ENCODE results near the gene ANKRD13D.

The ANKRD13D gene

DNA sequence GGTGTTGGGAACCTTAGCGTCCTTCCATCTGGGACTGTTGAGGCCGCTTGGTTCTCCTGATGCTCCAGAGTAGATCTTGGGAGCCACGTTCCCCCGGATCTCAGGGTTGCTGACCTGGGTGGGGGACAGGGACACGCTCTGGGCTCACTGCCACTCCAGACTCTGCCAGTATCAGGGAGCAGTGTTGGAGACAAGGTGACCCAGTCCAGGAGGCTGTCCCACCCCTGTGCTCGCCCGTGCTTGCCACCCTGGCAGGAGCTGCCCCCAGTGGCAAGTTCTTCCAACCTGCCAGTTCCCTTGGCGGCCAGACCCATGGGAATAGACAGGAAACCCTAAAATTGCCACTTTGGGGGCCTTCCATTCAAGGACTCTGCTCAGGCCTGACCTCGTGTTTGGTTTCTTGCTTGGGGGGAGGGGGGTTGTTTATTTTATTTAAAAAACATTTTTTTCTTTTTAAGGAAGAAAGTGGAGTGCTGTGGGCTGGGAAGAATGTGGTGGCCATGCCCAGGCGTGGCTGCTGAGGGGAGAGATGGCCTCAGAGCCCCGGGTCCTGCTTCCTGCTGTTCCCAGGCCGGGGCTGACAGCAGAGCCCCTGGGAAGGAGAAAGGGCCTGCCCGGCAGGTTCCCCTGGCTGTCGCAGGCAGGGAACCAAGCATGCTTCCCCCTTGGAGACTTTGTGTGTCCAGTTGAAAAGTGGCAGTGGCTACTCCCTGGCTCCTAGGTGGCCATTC, 15.7 kb upstream of the ANKRD13D start:
- no peak for DNase-seq (ENCODE audit: low spot score)

DNA sequence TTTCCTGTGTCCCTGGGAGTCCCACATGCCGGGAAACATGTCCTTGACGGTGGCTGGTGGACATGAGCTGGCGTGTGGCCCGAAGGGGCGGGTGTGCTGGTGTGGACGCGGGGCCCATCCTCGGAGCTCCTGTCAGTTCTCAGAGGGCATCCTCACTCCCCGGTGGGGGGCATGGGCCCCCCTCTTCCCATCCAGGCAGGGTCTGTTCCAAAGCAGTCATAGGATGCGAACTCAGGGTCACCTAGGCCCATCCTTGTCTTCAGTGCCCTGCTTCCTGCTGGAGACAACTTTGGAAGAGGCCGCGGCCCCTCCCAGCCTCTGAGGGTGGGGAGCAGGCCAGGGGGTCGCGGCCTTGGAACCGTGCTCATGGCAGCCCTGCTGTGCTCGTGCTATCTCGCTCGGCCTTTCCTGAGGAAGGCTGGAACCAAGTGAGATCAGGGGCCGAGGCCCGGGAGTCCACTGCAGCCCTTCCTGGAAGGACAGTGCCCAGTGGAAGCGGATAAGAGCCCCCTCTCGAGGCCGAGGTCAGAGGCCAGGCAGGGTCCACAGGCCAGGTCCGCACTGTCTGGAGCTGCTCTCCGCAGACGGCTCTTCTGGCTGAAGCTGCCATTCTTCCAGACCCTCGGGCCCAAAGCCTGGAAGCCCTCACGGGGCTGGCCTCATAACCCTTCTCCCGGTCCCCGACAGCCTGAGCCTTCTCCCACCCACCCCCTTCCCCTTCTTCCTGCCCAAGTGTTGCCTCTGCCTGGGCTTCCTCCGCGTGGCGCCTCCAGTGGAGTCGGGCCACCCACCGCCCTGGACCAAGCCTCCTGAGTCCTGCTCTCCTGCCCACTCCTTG, 14.1 kb upstream of the ANKRD13D start:
- no peak for DNase-seq (ENCODE audit: low spot score)

DNA sequence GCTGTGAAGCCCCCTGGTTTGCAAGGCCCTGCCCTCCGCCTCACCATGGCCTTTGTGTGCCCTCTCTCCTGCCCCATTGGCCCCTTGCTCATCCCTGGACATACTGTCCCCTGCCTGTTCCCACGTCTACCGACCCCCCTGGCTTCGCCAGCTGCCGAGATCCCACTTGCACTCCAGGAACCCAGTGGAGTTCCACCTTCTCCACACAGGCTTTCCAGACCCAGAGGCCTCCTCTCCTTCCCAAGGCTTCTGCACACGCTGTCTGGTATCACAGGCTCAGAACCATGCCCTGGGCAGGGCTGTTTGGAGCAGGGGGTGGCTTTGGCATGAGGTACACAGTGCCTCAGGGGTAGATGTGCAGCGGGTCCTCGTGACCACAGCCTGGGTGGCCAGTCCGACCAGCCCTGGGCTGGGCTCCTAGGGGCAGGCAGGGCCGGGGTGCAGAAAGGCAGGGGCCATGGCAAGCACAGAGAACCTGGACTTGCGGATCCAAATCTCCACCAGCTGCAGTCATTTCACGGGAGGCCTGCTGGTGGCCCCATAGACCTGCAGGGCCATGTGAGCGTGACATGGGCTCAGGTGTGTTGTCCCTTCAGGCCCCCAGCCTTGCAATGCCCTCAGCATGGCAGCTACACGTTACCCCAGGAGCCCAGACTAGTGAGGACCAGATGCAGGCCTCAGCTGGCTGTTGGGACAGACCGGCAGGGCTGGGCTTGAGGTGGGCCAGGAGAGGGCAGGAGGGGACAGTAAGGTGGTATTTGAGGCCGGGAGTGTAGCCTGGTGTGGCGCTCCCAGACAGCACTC, 13.3 kb upstream of the ANKRD13D start:
- DNase-seq (ENCODE audit: low spot score) = no peak

DNA sequence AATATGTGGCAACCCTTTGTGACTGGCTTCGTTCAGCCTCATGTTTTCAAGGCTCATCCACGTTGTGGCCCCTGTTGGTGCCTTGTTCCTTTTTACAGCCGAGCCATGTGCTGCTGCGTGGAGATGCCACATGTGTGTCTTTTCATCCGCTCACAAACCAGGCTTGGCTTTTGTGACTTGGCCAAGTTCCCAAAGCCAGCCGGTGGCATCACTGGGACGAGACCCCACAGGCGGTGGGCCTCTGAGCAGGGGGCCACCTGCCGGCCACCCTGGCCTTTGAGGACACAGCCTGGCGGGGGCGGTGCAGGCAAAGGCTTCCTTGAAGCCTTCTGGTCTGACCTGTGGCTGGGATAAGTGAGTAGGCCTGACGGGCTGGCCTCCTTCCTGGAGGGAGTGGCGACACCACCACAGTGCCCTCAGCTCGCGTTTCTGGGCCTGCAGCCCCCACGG, 12.3 kb upstream of the ANKRD13D start:
- DNase-seq (ENCODE audit: low spot score) = no peak

DNA sequence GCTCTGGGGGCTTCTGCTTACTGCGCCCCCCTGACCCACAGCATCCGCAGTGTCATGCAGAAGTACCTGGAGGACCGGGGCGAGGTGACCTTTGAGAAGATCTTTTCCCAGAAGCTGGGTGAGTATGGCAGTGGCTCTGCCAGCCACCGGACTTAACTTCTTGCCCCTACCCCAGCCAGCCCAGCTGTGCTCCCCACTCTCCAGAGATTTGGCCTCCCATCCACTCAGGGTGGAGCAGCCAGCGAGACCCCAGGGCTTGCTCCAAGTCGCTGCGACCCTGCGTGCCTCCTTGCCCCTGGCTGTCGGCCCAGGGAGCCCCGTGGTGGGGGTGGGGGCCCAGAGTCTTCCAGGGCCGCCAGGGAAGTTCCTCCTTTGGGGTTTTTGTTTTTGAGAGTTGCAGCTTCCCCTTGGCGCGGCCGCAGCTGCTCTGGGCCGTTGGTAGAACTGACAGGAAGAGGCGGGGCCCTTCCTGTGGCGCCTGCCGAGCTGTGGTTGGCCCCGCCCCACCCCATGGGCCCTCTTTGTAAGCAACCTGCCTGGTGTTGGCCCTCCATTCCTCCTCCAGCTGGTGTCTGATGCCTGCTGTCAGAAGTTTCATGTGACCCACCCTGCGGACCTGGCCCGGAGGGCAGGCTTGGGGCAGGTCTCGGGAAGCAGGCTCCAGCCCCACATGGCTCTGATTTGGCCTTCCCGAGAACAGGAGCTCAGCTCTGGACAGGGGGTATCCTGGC, 11.7 kb upstream of the ANKRD13D start:
- DNase-seq (ENCODE audit: low spot score) = no peak

DNA sequence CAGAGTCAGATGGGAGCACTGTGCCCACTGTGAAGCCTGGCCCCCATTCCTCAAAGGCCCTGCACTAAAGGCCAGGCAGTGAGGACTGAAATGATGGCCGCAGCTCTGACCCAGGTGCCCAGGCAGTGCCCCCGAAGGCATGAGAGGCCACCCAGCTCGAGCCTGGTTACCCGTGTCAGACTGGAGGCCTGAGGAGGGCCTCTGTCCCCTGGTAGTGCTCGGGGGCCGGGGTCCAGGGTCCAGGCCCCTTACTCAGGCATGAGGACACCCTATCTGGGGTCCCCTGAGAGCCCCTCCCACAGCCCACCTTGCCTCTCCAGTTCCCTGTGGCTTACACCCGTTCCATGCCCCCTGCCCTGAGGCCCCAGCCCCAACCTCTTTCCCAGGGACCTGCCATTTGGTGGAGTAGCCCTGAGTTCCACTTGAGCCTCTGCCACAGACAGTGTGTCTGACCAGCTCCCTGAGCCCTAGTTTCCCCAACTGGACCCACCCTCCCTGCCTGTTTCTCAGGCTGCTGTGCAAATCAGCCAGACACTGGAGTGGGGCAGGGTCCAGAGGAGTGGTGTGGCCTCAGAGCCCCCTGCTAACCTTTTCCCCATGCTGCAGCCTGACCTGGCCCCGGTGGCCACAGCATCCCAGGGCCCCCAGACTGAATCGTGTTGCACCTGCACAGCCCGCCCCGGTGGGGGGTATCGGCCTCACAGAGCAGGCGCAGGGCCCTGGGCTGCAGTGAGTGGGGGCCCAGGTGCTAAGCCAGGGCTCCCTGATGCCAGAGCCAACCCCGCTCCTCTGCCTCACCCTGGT, 10.8 kb upstream of the ANKRD13D start:
- DNase-seq (ENCODE audit: low spot score) = no peak

DNA sequence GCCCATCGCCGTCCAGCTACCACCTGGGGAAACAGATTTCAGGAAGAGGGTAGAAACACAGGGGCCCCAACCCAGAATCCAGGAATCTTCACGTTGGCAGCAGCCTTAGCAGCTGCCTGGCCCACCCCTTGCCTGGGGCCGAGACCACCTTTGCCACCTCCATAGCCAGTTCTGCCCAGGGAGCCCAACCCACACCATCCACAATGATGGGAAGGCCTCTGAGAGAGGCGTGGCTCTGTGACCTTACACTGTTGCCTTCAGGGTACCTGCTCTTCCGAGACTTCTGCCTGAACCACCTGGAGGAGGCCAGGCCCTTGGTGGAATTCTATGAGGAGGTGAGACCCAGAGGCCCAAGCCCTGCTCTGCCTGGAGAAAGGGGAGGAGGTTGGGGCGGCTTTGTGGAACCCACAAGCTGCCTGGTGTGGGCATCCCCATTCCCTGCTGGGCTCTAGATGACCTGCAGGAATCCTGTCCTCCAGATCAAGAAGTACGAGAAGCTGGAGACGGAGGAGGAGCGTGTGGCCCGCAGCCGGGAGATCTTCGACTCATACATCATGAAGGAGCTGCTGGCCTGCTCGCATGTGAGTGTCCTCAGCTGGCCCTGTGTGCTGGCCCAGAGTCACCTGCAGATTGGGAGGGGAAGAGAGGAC, 10.0 kb upstream of the ANKRD13D start:
- no peak for DNase-seq (ENCODE audit: low spot score)

DNA sequence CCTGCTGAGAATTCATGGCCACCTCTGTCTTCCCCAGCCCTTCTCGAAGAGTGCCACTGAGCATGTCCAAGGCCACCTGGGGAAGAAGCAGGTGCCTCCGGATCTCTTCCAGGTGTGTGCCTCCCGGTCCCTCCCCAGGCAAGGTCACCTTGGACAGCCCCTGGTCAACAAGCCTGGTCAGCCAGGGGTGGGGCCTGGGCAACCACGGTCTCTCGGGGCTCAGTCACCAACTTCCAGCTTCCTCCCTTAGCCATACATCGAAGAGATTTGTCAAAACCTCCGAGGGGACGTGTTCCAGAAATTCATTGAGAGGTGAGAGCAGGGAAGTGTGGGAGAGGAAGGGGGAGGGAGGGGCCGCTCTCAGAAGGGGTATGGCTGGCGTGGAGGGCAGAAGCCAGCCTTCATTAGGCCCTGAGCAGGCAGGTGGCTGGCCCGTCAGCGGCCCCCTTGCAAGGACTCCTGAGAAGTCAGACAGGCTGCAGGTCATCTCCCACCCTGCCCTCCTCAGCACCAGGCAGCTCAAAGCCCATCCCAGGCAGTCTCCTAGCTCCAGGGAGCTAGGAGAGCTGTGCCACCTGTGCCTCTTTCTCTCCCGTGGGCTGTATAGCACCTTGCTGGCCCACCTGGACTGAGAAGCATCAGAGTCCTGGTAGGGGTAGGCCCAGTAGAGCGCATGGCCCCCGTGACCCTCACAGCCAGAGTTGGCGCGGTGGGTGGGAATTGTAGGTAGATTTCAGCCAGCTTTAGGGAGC, 9.3 kb upstream of the ANKRD13D start:
- DNase-seq (ENCODE audit: low spot score) = no peak

DNA sequence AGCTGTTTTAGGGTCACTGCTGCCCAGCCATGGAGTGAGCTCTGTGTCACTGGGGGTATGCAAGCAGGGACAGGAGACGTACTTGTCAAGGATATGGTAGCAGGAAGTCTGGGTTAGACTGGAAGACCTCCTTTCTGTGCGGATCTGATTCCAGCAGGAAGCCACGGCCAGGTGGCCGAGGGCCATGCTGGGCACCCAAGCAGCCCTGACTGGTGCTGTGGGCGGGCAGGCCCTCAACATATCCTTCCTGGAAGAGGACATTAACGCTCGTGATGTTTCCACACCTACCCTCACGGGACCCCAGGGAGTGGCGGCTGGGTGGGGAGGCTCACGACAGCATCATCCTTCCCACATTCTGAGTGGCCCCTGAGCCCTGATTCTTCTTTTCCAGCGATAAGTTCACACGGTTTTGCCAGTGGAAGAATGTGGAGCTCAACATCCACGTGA, 8.7 kb upstream of the ANKRD13D start:
- DNase-seq (ENCODE audit: low spot score) = no peak

DNA sequence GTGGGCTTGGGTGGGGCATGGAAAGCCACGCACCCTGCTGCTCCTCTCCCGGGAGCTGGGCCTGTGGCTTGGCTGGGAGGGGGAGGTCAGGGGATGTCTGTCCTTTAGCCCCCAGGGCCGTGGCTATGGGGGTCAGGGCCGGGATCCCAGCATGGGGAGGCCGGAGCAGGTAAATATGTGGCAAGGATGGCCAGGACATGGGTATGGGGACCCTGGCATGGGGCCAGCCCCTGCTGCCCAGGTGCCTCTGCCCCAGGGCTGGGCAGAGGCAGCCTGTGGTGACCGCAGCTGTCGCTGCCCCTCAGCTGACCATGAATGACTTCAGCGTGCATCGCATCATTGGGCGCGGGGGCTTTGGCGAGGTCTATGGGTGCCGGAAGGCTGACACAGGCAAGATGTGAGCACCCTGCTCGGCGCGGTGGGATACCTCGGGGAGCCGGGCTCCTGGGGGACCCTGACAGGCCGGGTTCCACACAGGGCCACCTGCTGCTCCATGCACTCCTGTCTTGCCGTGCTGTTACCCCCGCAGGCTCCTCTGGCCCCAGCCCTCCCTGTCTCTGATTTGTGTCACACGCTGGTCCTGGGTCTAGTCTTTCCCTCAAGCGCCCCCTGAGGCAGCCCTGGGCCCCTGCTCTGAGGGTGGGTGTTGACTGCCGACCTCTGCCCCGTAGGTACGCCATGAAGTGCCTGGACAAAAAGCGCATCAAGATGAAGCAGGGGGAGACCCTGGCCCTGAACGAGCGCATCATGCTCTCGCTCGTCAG, 8.1 kb upstream of the ANKRD13D start:
- DNase-seq (ENCODE audit: low spot score) = no peak

DNA sequence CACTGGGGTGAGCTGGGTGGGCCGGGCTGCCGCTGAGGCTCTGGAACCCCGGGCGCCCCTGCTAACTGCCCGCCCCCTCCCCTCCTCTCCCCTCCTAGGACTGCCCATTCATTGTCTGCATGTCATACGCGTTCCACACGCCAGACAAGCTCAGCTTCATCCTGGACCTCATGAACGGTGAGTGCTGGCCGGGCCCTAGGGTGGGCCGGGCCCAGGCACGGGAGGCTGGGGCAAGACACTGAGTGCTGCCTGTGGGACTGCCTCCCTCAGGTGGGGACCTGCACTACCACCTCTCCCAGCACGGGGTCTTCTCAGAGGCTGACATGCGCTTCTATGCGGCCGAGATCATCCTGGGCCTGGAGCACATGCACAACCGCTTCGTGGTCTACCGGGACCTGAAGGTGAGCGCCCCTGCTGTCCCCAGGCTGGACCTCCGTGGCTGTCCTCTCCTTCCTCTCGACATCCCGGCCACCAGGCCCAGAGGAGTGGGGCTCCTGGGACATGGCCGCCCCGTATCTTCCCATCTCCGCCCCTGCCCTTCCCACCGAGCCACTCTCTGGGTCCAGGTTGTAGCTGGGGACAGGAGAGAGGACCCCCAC, 7.5 kb upstream of the ANKRD13D start:
- DNase-seq (ENCODE audit: low spot score) = no peak

DNA sequence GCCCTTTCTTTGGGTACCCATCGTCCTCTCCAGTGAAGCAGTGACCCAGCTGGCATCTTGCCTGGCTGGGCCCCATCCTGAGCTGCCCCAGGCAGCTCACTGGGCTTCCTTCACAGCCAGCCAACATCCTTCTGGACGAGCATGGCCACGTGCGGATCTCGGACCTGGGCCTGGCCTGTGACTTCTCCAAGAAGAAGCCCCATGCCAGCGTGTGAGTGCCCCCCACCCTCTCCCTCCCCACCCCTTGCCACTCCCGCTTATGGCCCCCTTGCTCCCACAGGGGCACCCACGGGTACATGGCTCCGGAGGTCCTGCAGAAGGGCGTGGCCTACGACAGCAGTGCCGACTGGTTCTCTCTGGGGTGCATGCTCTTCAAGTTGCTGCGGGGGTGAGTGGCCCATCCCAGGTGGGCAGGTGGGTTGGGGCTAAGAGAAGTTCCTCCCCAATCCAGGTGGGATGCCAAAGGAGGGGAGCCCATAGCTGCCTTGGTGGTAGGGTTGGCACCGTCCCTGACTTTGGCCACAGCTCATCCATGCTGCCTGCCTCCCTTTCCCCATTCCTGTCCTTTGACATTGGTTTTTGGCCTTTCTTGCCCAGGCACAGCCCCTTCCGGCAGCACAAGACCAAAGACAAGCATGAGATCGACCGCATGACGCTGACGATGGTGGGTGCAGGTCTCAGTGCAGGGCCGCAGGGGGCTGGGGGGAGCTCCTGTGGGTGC, 6.8 kb upstream of the ANKRD13D start:
- DNase-seq (ENCODE audit: low spot score) = no peak

DNA sequence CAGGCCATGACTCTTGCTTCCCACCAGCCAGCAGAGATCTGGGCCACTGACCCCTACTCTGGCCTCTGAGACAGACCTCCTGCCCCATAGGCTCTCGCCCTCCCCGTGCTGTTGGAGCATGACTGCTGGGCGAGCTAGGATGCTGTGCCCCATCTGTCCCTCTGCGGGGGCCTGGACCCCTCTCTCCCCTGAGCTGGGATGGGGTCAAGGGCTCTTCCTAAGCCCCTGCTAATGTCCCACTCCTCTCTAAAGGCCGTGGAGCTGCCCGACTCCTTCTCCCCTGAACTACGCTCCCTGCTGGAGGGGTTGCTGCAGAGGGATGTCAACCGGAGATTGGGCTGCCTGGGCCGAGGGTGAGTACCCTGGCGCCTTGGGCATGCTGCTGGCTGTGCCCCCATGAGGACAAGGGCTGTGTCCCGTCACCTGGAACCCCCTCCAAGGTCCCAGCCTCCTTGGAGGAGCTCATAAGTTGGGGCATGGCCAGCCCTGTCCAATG, 6.2 kb upstream of the ANKRD13D start:
- DNase-seq (ENCODE audit: low spot score) = no peak

DNA sequence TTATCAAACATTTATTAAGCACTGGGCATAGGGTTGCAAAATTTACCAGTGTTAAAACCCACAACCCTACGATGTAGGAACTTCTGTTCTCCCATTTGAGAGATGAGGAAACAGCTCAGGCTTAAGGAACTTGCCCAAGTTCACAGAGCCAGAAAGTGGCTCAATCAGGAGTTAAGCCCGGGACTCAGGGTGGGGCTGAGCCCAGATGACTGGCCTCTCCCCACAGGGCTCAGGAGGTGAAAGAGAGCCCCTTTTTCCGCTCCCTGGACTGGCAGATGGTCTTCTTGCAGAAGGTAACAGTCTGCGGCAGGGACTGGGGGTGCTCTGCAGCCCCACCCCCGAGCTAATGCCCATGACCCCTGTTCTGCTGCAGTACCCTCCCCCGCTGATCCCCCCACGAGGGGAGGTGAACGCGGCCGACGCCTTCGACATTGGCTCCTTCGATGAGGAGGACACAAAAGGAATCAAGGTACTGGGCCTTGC, 5.6 kb upstream of the ANKRD13D start:
- DNase-seq (ENCODE audit: low spot score) = no peak

DNA sequence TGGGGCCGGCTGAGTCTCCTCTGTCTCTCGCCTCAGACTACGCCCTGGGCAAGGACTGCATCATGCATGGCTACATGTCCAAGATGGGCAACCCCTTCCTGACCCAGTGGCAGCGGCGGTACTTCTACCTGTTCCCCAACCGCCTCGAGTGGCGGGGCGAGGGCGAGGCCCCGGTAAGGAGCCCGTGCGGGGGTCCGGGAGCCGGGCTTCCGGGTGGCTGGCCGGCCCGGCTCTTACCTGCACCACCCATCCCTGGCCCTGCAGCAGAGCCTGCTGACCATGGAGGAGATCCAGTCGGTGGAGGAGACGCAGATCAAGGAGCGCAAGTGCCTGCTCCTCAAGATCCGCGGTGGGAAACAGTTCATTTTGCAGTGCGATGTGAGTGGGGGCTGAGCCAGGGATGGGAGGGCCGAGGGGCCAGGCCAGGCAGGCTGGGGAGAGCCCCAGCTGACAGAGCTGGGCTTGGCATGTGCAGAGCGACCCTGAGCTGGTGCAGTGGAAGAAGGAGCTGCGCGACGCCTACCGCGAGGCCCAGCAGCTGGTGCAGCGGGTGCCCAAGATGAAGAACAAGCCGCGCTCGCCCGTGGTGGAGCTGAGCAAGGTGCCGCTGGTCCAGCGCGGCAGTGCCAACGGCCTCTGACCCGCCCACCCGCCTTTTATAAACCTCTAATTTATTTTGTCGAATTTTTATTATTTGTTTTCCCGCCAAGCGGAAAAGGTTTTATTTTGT, 4.1 kb upstream of the ANKRD13D start:
- DNase-seq (ENCODE audit: low spot score) = no peak

DNA sequence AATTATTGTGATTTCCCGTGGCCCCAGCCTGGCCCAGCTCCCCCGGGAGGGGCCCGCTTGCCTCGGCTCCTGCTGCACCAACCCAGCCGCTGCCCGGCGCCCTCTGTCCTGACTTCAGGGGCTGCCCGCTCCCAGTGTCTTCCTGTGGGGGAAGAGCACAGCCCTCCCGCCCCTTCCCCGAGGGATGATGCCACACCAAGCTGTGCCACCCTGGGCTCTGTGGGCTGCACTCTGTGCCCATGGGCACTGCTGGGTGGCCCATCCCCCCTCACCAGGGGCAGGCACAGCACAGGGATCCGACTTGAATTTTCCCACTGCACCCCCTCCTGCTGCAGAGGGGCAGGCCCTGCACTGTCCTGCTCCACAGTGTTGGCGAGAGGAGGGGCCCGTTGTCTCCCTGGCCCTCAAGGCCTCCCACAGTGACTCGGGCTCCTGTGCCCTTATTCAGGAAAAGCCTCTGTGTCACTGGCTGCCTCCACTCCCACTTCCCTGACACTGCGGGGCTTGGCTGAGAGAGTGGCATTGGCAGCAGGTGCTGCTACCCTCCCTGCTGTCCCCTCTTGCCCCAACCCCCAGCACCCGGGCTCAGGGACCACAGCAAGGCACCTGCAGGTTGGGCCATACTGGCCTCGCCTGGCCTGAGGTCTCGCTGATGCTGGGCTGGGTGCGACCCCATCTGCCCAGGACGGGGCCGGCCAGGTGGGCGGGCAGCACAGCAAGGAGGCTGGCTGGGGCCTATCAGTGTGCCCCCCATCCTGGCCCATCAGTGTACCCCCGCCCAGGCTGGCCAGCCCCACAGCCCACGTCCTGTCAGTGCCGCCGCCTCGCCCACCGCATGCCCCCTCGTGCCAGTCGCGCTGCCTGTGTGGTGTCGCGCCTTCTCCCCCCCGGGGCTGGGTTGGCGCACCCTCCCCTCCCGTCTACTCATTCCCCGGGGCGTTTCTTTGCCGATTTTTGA, 3.3 kb upstream of the ANKRD13D start:
- DNase-seq (ENCODE audit: low spot score) = no peak

All from kidney tubule cell (primary cell).